Ishikawa (cell line): ENCODE data around the gene ACTN1.

Experiments used
- CEBPB ChIP-seq: IDR thresholded peaks from 2 replicates; pipeline ENCODE4 v1.6.1; 2012
- CREB1 ChIP-seq: IDR thresholded peaks from 2 replicates; pipeline ENCODE4 v1.6.1; 2012; ENCODE audit warnings: low read depth
- EGR1 ChIP-seq: IDR thresholded peaks from 2 replicates; pipeline ENCODE4 v1.6.1; 2012
- EP300 ChIP-seq: IDR thresholded peaks from 2 replicates; pipeline ENCODE4 v1.6.1; 2012; ENCODE audit warnings: borderline replicate concordance
- FOXM1 ChIP-seq: IDR thresholded peaks from 2 replicates; pipeline ENCODE4 v1.6.1; 2012; ENCODE audit warnings: low read depth, borderline replicate concordance
- NFIC ChIP-seq: IDR thresholded peaks from 2 replicates; pipeline ENCODE4 v1.6.1; 2012
- RAD21 ChIP-seq: IDR thresholded peaks from 2 replicates; pipeline ENCODE4 v1.6.1; 2012; ENCODE audit warnings: low read depth
- TAF1 ChIP-seq: IDR thresholded peaks from 2 replicates; pipeline ENCODE4 v1.6.1; 2012; ENCODE audit warnings: low read depth, mild to moderate bottlenecking
- TCF12 ChIP-seq: IDR thresholded peaks from 2 replicates; pipeline ENCODE4 v1.6.1; 2012; ENCODE audit warnings: low read depth
- TEAD4 ChIP-seq: IDR thresholded peaks from 2 replicates; pipeline ENCODE4 v1.6.1; 2012
- YY1 ChIP-seq: IDR thresholded peaks from 2 replicates; pipeline ENCODE4 v1.6.1; 2012; ENCODE audit warnings: low read depth
- ZBTB7A ChIP-seq: IDR thresholded peaks from 2 replicates; pipeline ENCODE4 v1.6.1; 2012; ENCODE audit warnings: low read depth
- TF ChIP-seq, protein P1 (sequence below): IDR thresholded peaks from 2 replicates; pipeline ENCODE4 v1.6.1; 2012; ENCODE audit warnings: low read depth, mild to moderate bottlenecking
- TF ChIP-seq, protein P2 (sequence below): IDR thresholded peaks from 2 replicates; pipeline ENCODE4 v1.6.1; 2012
- TF ChIP-seq, protein P3 (sequence below): IDR thresholded peaks from 2 replicates; pipeline ENCODE4 v1.6.1; 2012

The ACTN1 gene

DNA sequence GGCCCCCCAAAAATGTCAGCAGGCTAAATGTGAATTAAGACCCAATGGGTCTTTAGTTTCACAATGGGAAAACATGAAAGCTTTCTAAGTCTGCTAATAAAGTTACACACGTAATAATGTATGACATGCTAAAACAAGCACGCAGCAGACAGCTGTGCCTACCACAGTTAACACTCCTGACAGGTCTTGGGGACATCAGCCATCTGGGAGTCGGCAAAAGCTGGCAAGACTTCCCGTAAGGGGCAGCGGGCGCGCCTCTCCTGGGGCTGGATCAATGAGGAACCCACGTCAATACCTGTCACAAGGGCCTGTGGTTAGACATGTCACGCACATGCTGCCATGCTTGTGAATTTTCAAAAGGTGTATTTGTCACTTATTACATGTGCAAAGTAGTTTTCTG lies 45.0 kb downstream of the ACTN1 start:
- TF ChIP-seq TAF1 (no peak), CEBPB (no peak), RAD21 (no peak), FOXM1 (no peak), TEAD4 (no peak), EP300 (no peak), CREB1 (no peak), YY1 (no peak), EGR1 (no peak), ZBTB7A (no peak), NFIC (no peak), TCF12 (no peak)
- TF ChIP-seq, protein P1, sequence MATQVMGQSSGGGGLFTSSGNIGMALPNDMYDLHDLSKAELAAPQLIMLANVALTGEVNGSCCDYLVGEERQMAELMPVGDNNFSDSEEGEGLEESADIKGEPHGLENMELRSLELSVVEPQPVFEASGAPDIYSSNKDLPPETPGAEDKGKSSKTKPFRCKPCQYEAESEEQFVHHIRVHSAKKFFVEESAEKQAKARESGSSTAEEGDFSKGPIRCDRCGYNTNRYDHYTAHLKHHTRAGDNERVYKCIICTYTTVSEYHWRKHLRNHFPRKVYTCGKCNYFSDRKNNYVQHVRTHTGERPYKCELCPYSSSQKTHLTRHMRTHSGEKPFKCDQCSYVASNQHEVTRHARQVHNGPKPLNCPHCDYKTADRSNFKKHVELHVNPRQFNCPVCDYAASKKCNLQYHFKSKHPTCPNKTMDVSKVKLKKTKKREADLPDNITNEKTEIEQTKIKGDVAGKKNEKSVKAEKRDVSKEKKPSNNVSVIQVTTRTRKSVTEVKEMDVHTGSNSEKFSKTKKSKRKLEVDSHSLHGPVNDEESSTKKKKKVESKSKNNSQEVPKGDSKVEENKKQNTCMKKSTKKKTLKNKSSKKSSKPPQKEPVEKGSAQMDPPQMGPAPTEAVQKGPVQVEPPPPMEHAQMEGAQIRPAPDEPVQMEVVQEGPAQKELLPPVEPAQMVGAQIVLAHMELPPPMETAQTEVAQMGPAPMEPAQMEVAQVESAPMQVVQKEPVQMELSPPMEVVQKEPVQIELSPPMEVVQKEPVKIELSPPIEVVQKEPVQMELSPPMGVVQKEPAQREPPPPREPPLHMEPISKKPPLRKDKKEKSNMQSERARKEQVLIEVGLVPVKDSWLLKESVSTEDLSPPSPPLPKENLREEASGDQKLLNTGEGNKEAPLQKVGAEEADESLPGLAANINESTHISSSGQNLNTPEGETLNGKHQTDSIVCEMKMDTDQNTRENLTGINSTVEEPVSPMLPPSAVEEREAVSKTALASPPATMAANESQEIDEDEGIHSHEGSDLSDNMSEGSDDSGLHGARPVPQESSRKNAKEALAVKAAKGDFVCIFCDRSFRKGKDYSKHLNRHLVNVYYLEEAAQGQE: no peak
- TF ChIP-seq, protein P2, sequence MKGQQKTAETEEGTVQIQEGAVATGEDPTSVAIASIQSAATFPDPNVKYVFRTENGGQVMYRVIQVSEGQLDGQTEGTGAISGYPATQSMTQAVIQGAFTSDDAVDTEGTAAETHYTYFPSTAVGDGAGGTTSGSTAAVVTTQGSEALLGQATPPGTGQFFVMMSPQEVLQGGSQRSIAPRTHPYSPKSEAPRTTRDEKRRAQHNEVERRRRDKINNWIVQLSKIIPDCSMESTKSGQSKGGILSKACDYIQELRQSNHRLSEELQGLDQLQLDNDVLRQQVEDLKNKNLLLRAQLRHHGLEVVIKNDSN: no peak
- TF ChIP-seq, protein P3, sequence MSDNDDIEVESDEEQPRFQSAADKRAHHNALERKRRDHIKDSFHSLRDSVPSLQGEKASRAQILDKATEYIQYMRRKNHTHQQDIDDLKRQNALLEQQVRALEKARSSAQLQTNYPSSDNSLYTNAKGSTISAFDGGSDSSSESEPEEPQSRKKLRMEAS: no peak

DNA sequence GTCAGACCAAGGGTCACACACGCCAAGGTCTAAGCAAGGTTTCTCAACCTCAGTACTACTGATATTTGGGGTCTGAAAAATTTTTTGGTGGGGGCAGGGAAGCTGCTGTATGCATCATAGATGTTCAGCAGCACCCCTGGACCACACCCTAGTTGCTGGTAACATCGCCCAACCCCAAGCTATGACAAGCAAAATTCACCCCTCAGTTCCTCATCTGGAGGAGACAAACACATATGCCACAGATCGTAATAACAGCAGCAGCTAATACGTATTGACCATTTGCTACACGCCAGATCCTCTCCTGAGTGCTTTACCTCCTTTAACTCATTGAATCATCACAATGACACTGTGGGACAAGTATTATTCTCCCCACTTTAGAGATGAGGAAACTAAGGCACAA lies 46.4 kb downstream of the ACTN1 start:
- TF ChIP-seq, protein P1: no peak
- no peak for TF ChIP-seq YY1
- no peak for TF ChIP-seq ZBTB7A
- no peak for TF ChIP-seq CEBPB
- no peak for TF ChIP-seq EGR1
- no peak for TF ChIP-seq CREB1
- TF ChIP-seq, protein P3: no peak
- TF ChIP-seq RAD21: no peak
- TF ChIP-seq, protein P2: no peak
- TF ChIP-seq TAF1: no peak
- no peak for TF ChIP-seq TEAD4
- TF ChIP-seq NFIC: no peak
- TF ChIP-seq FOXM1: no peak
- no peak for TF ChIP-seq TCF12
- TF ChIP-seq EP300: no peak

DNA sequence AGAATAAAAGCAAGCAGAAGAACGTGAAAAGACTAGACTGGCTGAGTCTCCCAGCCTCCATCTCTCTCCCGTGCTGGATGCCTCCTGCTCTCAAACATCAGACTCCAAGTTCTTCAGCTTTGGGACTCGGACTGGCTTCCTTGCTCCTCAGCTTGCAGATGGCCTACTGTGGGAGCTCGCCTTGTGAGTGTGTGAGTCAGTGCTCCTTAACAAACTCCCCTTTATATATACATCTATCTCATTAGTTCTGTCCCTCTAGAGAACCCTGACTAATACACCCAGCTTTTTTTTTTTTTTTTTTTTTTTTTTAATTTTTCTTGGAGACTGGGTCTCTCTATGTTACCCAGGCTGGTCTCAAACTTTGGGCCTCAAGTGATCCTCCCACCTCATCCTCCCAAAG lies 46.9 kb downstream of the ACTN1 start:
- TF ChIP-seq TEAD4: no peak
- no peak for TF ChIP-seq NFIC
- TF ChIP-seq, protein P3: no peak
- TF ChIP-seq, protein P1: no peak
- TF ChIP-seq YY1: no peak
- no peak for TF ChIP-seq EGR1
- TF ChIP-seq, protein P2: no peak
- no peak for TF ChIP-seq EP300
- no peak for TF ChIP-seq RAD21
- no peak for TF ChIP-seq FOXM1
- TF ChIP-seq ZBTB7A: no peak
- no peak for TF ChIP-seq TCF12
- no peak for TF ChIP-seq CEBPB
- TF ChIP-seq CREB1: no peak
- no peak for TF ChIP-seq TAF1
